ENCODE data around the gene MAP3K5.
A peak's percentile ranks its signal among the peaks of the same experiment; 100 is the strongest.
"Not testable (repeated sequence)": the region's sequence is repeated elsewhere in the genome, so short reads cannot be mapped to it uniquely, and the experiment has no call there.

The MAP3K5 gene

DNA sequence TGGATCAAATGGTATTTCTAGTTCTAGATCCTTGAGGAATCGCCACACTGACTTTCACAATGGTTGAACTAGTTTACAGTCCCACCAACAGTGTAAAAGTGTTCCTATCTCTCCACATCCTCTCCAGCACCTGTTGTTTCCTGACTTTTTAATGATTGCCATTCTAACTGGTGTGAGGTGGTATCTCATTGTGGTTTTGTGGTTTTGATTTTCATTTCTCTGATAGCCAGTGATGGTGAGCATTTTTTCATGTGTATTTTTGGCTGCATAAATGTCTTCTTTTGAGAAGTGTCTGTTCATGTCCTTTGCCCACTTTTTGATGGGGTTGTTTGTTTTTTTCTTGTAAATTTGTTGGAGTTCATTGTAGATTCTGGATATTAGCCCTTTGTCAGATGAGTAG is 23.3 kb upstream of the MAP3K5 start:
- H3K4me1 ChIP-seq (ENCODE audit: control insufficient read depth, insufficient read depth, low read length); H3K27me3 ChIP-seq (ENCODE audit: control insufficient read depth, insufficient read depth, low read length, poor library complexity, severe bottlenecking); H3K27ac ChIP-seq (ENCODE audit: insufficient read depth, low read depth, low read length, poor library complexity, severe bottlenecking); H3K36me3 ChIP-seq (ENCODE audit: control insufficient read depth, insufficient read depth, low read length); H3K4me3 ChIP-seq (ENCODE audit: insufficient read depth, low read depth, low read length); H3K9me3 ChIP-seq (ENCODE audit: control insufficient read depth, low read length): not testable (repeated sequence)
- WGBS, 2 experiments: 67 to 100% methylated on average over 1 of the region's 1 CpG

DNA sequence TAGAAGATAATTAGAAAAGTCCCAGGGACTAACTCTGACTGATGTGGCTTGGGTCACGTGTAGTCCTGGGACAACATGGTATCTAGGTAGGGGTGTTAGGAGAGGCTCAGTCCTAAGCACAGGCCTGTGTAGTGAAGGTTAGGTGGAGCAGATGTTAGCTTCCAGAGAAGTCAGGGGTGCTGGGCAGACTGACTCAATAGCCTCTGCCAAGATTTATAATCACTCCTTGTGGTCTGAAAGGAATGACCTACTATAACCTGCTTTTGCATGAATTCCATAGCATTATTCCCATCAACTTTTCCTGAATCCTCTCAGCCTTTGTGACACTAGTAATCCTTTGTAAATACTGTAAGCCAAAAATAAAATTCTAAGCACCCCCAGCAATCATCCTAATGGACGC is 19.9 kb upstream of the MAP3K5 start:
- Histone ChIP-seq H3K36me3 (ENCODE audit: control insufficient read depth, insufficient read depth, low read length) (no peaks in the 10 kb centered on the region), H3K27me3 (ENCODE audit: control insufficient read depth, insufficient read depth, low read length, poor library complexity, severe bottlenecking) (no peaks in the 10 kb centered on the region), H3K9me3 (ENCODE audit: control insufficient read depth, low read length) (no peaks in the 10 kb centered on the region), H3K4me3 (ENCODE audit: insufficient read depth, low read depth, low read length) (no peak overlapping the region), H3K27ac (ENCODE audit: insufficient read depth, low read depth, low read length, poor library complexity, severe bottlenecking) (no peak overlapping the region), H3K4me1 (ENCODE audit: control insufficient read depth, insufficient read depth, low read length) (no peaks in the 10 kb centered on the region)
- 90 to 94% methylated on average over 2 of the region's 2 CpGs for WGBS, 2 experiments

DNA sequence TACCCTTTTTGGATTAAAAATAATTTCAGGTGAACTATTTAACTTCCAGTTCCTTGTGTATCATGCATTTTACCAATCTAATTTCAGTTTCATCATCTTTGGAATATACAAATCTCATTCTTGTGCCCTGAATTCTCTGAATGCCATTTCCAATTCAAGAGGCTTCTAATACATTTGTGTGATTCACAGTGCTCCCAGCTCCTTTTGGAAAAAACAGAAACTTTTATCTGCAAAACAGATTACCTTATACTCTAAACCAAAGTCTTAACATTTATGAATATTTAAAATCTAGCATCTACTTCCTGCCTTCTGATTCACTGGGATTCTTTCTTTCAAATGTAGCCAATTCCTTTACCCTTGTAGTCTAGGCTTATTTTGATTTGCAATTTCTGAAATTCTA is 19.0 kb upstream of the MAP3K5 start:
- Histone ChIP-seq H3K27me3 (ENCODE audit: control insufficient read depth, insufficient read depth, low read length, poor library complexity, severe bottlenecking) (no peaks in the 10 kb centered on the region), H3K36me3 (ENCODE audit: control insufficient read depth, insufficient read depth, low read length) (no peaks in the 10 kb centered on the region), H3K9me3 (ENCODE audit: control insufficient read depth, low read length) (no peaks in the 10 kb centered on the region), H3K4me1 (ENCODE audit: control insufficient read depth, insufficient read depth, low read length) (no peaks in the 10 kb centered on the region), H3K4me3 (ENCODE audit: insufficient read depth, low read depth, low read length) (no peak overlapping the region), H3K27ac (ENCODE audit: insufficient read depth, low read depth, low read length, poor library complexity, severe bottlenecking) (no peak overlapping the region)

DNA sequence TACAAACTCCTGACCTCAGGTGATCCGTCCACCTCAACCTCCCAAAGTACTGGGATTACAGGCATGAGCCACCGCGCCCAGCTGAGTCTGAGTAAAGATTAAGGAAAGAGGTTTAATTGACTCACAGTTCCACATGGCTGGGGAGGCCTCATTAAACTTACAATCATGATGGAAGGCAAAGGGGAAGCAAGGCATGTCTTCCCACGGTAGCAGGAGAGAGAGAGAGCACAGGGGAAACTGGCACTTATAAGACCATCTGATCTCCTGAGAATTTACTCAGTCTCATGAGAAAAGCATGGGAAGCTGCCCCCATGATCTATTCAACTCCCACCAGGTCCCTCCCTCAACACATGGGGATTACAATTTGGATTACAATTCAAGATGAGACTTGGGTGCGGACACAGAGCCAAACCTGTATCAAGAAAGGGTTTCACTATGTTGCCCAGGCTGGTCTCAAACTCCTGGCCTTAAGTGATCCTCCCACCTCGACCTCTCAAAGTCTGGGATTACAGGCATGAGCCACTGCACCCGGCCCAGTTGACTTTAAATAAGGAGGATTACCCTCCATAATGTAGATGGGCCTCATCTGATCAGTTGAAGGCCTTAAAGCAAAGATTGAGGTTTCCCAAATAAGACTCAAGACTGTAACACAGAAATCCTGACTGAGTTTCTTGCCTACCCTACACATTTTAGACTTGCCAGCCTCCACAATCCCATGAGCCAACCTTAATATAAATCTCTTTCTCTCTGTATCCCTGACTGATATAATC is 17.0 kb upstream of the MAP3K5 start:
- Histone ChIP-seq H3K36me3 (ENCODE audit: control insufficient read depth, insufficient read depth, low read length) (no peaks in the 10 kb centered on the region), H3K4me1 (ENCODE audit: control insufficient read depth, insufficient read depth, low read length) (no peaks in the 10 kb centered on the region), H3K27ac (ENCODE audit: insufficient read depth, low read depth, low read length, poor library complexity, severe bottlenecking) (no peak overlapping the region), H3K9me3 (ENCODE audit: control insufficient read depth, low read length) (no peaks in the 10 kb centered on the region), H3K27me3 (ENCODE audit: control insufficient read depth, insufficient read depth, low read length, poor library complexity, severe bottlenecking) (no peaks in the 10 kb centered on the region), H3K4me3 (ENCODE audit: insufficient read depth, low read depth, low read length) (no peak overlapping the region)
- WGBS, 2 experiments: 78 to 91% methylated on average over 7 of the region's 7 CpGs

DNA sequence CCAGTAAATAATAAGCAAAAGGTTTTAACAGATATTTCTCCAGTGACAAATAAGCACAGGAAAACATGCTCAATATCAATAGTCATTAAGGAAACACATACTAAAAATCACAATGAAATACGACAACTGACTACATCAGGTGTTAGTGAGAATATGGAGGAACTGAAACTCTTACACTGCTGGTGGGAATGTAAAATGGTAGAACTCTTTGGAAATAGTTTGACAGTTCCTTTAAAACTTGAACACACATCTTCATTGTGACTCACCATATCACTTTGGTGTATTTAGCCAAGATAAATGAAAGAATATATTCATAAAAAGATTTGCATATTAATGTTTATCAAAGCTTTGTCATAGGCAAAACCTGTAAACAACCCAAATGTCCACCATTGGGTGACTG is 11.3 kb upstream of the MAP3K5 start:
- Histone ChIP-seq H3K9me3 (ENCODE audit: control insufficient read depth, low read length) (no peaks in the 10 kb centered on the region), H3K27me3 (ENCODE audit: control insufficient read depth, insufficient read depth, low read length, poor library complexity, severe bottlenecking) (no peaks in the 10 kb centered on the region), H3K36me3 (ENCODE audit: control insufficient read depth, insufficient read depth, low read length) (no peaks in the 10 kb centered on the region), H3K4me3 (ENCODE audit: insufficient read depth, low read depth, low read length) (no peak overlapping the region), H3K4me1 (ENCODE audit: control insufficient read depth, insufficient read depth, low read length) (no peaks in the 10 kb centered on the region), H3K27ac (ENCODE audit: insufficient read depth, low read depth, low read length, poor library complexity, severe bottlenecking) (no peak overlapping the region)
- WGBS, 2 experiments: 100% methylated on average over 1 of the region's 1 CpG

DNA sequence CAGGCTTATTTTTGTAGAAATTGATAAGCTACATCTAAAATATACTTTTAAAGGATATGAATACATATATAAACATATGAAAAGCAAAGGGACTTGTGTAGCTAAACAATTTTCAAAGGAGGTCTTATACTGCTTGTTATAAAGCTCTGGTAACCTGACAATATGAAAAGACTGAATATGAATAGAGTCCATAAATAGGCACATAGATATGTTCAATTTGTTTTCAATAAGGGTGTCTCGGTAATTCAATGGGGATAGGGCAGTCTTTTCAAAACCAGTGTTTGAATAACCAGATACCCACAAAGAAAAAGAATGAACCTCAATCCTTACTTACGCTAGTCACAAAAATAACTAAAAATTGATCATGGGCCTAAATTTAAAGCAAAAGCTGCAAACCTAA is 9.3 kb upstream of the MAP3K5 start:
- no peaks in the 10 kb centered on the region for H3K27me3 ChIP-seq (ENCODE audit: control insufficient read depth, insufficient read depth, low read length, poor library complexity, severe bottlenecking)
- no peak overlapping the region for H3K4me3 ChIP-seq (ENCODE audit: insufficient read depth, low read depth, low read length)
- no peaks in the 10 kb centered on the region for H3K36me3 ChIP-seq (ENCODE audit: control insufficient read depth, insufficient read depth, low read length)
- H3K4me1 ChIP-seq (ENCODE audit: control insufficient read depth, insufficient read depth, low read length): no peaks in the 10 kb centered on the region
- no peaks in the 10 kb centered on the region for H3K9me3 ChIP-seq (ENCODE audit: control insufficient read depth, low read length)
- WGBS, 2 experiments: 83% methylated on average over 2 of the region's 2 CpGs; no CpG with 5 or more reads in 1 of the 2 experiments
- no peak overlapping the region for H3K27ac ChIP-seq (ENCODE audit: insufficient read depth, low read depth, low read length, poor library complexity, severe bottlenecking)

DNA sequence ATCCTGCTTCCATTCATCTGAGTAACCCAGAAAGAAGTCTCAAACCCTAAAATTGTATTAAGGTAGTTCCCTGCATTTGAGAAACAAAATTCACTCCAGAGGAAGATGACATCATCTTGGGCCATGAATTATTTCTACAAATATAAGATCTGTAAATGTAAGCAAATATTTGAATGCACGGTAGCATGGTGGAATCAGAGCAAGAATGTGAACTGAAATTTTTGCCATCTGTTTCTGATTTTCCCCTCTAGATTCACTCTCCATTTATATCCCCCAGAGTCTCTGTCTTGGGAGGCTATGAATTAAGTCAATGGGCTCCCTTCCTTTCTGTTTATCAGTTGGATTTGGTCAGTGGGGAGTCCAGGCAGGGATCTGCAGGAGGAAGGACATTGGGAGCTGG is 5.8 kb upstream of the MAP3K5 start:
- Histone ChIP-seq H3K4me1 (ENCODE audit: control insufficient read depth, insufficient read depth, low read length) (no peaks in the 10 kb centered on the region), H3K27me3 (ENCODE audit: control insufficient read depth, insufficient read depth, low read length, poor library complexity, severe bottlenecking) (peaks cover 12% of the 10 kb centered on the region), H3K36me3 (ENCODE audit: control insufficient read depth, insufficient read depth, low read length) (no peaks in the 10 kb centered on the region), H3K27ac (ENCODE audit: insufficient read depth, low read depth, low read length, poor library complexity, severe bottlenecking) (no peak overlapping the region), H3K4me3 (ENCODE audit: insufficient read depth, low read depth, low read length) (no peak overlapping the region), H3K9me3 (ENCODE audit: control insufficient read depth, low read length) (no peaks in the 10 kb centered on the region)
- WGBS, 2 experiments: 100% methylated on average over 1 of the region's 1 CpG; no CpG with 5 or more reads in 1 of the 2 experiments

DNA sequence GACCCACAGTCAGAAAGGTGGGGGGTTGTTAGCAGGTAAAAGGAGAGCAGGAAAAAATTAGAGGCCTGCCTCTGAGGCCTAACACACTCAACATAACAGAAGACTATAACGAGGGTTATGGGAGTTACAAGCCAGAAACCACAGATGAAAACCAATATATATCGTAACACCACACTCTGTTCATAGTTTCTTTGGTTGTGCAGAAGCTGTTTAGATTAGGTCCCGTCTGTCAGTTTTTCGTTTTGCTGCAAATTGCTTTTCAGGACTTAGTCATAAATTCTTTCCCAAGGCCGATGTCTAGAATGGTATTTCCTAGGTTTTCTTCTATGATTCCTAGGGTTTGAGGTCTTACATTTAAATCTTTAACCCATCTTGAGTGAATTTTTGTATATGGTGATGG is 3.7 kb upstream of the MAP3K5 start:
- Histone ChIP-seq H3K4me1 (ENCODE audit: control insufficient read depth, insufficient read depth, low read length) (peaks cover 6% of the 10 kb centered on the region), H3K27me3 (ENCODE audit: control insufficient read depth, insufficient read depth, low read length, poor library complexity, severe bottlenecking) (peaks cover 32% of the 10 kb centered on the region), H3K27ac (ENCODE audit: insufficient read depth, low read depth, low read length, poor library complexity, severe bottlenecking) (no peak overlapping the region), H3K36me3 (ENCODE audit: control insufficient read depth, insufficient read depth, low read length) (no peaks in the 10 kb centered on the region), H3K4me3 (ENCODE audit: insufficient read depth, low read depth, low read length) (no peak overlapping the region), H3K9me3 (ENCODE audit: control insufficient read depth, low read length) (no peaks in the 10 kb centered on the region)
- 95 to 100% methylated on average over 5 of the region's 5 CpGs for WGBS, 2 experiments

DNA sequence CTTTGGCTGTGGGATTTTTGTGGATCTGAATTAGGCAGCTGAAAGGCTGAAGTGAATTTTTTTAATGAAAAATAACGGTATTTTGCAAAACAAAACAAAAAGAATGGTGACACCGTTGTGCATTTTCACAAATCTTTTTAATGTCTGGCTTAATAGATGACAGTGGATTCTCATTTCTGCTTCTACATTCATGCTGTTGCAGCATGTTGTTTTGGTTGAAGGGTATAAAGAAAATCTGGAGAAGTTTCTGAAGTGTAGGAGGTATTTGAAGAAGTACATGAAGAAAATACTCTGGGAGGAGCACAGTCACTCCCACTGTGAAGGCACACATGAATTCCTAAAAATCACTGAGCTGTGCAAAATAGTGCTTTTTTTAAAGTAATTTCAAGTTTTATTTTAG is 3.1 kb upstream of the MAP3K5 start:
- no peak overlapping the region for H3K4me3 ChIP-seq (ENCODE audit: insufficient read depth, low read depth, low read length)
- no peaks in the 10 kb centered on the region for H3K9me3 ChIP-seq (ENCODE audit: control insufficient read depth, low read length)
- H3K4me1 ChIP-seq (ENCODE audit: control insufficient read depth, insufficient read depth, low read length): peaks cover 6% of the 10 kb centered on the region
- peaks cover 38% of the 10 kb centered on the region for H3K27me3 ChIP-seq (ENCODE audit: control insufficient read depth, insufficient read depth, low read length, poor library complexity, severe bottlenecking)
- H3K27ac ChIP-seq (ENCODE audit: insufficient read depth, low read depth, low read length, poor library complexity, severe bottlenecking): no peak overlapping the region
- H3K36me3 ChIP-seq (ENCODE audit: control insufficient read depth, insufficient read depth, low read length): no peaks in the 10 kb centered on the region
- WGBS, 2 experiments: 95 to 96% methylated on average over 2 of the region's 2 CpGs

DNA sequence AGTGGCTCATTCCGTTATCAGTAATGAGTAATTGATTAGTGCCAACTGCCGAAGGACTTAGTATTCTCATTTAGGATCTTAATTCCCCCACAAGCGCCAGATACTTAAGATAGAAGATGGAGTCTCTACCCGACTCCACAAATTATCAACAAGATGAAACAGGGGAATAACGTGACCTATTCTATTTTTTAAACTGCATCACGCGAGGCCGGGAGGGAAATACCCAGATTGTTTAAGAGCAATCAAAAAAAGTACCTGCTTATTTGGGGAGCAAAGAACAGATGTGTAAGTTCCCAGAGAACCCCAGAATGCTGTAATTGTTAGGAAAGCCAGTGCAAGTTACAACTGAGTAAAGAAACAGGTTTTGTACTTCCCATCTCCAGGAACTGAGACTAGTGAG is 1.1 kb upstream of the MAP3K5 start:
- no peak overlapping the region for H3K4me3 ChIP-seq (ENCODE audit: insufficient read depth, low read depth, low read length)
- H3K36me3 ChIP-seq (ENCODE audit: control insufficient read depth, insufficient read depth, low read length): no peaks in the 10 kb centered on the region
- no peak overlapping the region for H3K27ac ChIP-seq (ENCODE audit: insufficient read depth, low read depth, low read length, poor library complexity, severe bottlenecking)
- no peaks in the 10 kb centered on the region for H3K9me3 ChIP-seq (ENCODE audit: control insufficient read depth, low read length)
- H3K27me3 ChIP-seq (ENCODE audit: control insufficient read depth, insufficient read depth, low read length, poor library complexity, severe bottlenecking): peaks cover 51% of the 10 kb centered on the region
- H3K4me1 ChIP-seq (ENCODE audit: control insufficient read depth, insufficient read depth, low read length): peaks cover 6% of the 10 kb centered on the region
- 71 to 82% methylated on average over 6 to 8 of the region's 8 CpGs for WGBS, 2 experiments

DNA sequence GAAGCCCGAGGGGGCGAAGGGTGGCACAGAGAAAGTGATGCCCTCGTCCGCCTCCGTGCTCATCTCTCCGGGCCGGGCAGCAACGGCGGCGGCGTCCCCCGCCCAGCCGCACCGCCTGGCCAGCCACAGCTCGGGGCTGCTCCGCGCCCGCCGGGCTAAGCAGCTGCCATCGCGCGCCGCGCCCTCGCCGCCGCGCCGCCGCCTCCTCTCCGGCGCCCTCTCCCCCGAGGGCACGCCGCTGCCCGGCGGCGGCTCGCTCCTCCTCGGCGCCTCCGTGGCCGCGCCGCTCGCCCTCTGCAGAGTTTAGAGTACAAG is 225 bp downstream of the MAP3K5 start:
- Histone ChIP-seq H3K9me3 (ENCODE audit: control insufficient read depth, low read length) (no peaks in the 10 kb centered on the region), H3K4me3 (ENCODE audit: insufficient read depth, low read depth, low read length) (peak overlapping the region; percentile 60), H3K4me1 (ENCODE audit: control insufficient read depth, insufficient read depth, low read length) (peaks cover 6% of the 10 kb centered on the region), H3K27me3 (ENCODE audit: control insufficient read depth, insufficient read depth, low read length, poor library complexity, severe bottlenecking) (peaks cover 56% of the 10 kb centered on the region), H3K27ac (ENCODE audit: insufficient read depth, low read depth, low read length, poor library complexity, severe bottlenecking) (no peak overlapping the region), H3K36me3 (ENCODE audit: control insufficient read depth, insufficient read depth, low read length) (no peaks in the 10 kb centered on the region)
- 0% methylated on average over 46 of the region's 46 CpGs for WGBS, 2 experiments

Measured in ectodermal cell (in vitro differentiated cells).